PFSK-1 (cell line): ENCODE data around the gene RIMS1.

Experiments used
- FOXP2 ChIP-seq: optimal IDR thresholded peaks from 2 replicates; pipeline ENCODE3; 2011; ENCODE audit warnings: borderline replicate concordance, control low read depth, inconsistent platforms; ENCODE audit not compliant: insufficient read depth; ENCODE audit errors: extremely low read length, extremely low read depth
- POLR2AphosphoS5 ChIP-seq: IDR thresholded peaks from 2 replicates; pipeline ENCODE4 v1.6.1; 2012; ENCODE audit warnings: low read depth, mild to moderate bottlenecking, control low read depth, low read length, moderate library complexity
- REST ChIP-seq, 2 experiments: IDR thresholded peaks; 2 replicates each; pipeline versions ENCODE4 v1.6.1 to v1.8.0; 2011 to 2012; ENCODE audit warnings: low read depth in 2 of 2, low read length in 2 of 2, control low read depth in 1 of 2, inconsistent platforms in 1 of 2, mild to moderate bottlenecking in 1 of 2, moderate library complexity in 1 of 2; ENCODE audit not compliant: insufficient read depth in 1 of 2
- SIN3A ChIP-seq: IDR thresholded peaks from 2 replicates; pipeline ENCODE4 v1.6.1; 2012; ENCODE audit warnings: mild to moderate bottlenecking, low read length, moderate library complexity, borderline replicate concordance; ENCODE audit not compliant: insufficient read depth
- TAF1 ChIP-seq: IDR thresholded peaks from 2 replicates; pipeline ENCODE4 v1.6.1; 2012; ENCODE audit warnings: low read length, control low read depth, borderline replicate concordance; ENCODE audit not compliant: insufficient read depth

RIMS1 gene

GRCh38 chr6:72042088-72042487 lies 155.7 kb downstream of the RIMS1 start:
- TF ChIP-seq SIN3A (no peak), REST (IDR thresholded peaks at IDR 0.05; ENCODE audit: insufficient read depth in 1 of 2, low read depth in 2 of 2, low read length in 2 of 2) (no peak), POLR2AphosphoS5 (no peak), TAF1 (no peak), FOXP2 (no peak)

DNA sequence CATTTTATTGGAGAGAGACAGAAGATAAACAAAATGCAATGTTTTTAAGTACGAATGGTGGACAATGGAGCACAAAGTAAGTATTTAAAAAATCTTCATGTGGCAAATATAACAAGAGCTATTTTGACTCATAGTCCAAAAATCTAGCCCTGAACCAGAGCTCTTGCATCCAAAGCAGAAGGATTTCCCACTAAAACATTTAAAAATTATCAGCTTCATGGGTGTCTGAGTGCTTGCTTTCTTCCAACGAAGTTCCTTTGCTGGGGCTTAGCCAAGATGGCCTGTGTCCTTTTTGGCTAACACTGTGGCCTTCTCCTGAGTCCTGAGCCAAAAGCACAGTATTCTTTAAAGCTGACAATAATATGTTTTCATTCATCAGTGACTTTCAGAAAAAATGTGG lies 161.7 kb downstream of the RIMS1 start:
- TF ChIP-seq SIN3A (no peak), REST (IDR thresholded peaks at IDR 0.05; ENCODE audit: insufficient read depth in 1 of 2, low read depth in 2 of 2, low read length in 2 of 2) (no peak), POLR2AphosphoS5 (no peak), TAF1 (no peak), FOXP2 (no peak)

GRCh38 chr6:72049376-72049775 lies 163.0 kb downstream of the RIMS1 start:
- TF ChIP-seq SIN3A (no peak), FOXP2 (no peak), POLR2AphosphoS5 (no peak), REST (IDR thresholded peaks at IDR 0.05; ENCODE audit: insufficient read depth in 1 of 2, low read depth in 2 of 2, low read length in 2 of 2) (no peak), TAF1 (no peak)

GRCh38 chr6:72061286-72061685 lies 174.9 kb downstream of the RIMS1 start:
- TF ChIP-seq SIN3A (no peak), POLR2AphosphoS5 (no peak), REST (IDR thresholded peaks at IDR 0.05; ENCODE audit: insufficient read depth in 1 of 2, low read depth in 2 of 2, low read length in 2 of 2) (no peak), FOXP2 (no peak), TAF1 (no peak)

- TF ChIP-seq SIN3A, result no peak
- TF ChIP-seq FOXP2, result no peak
- no peak for TF ChIP-seq TAF1
- no peak for TF ChIP-seq POLR2AphosphoS5
- no peak for TF ChIP-seq REST (IDR thresholded peaks at IDR 0.05; ENCODE audit: insufficient read depth in 1 of 2, low read depth in 2 of 2, low read length in 2 of 2)
Measured at GRCh38 chr6:72064399-72064975, 178.1 kb downstream of the RIMS1 start.
